Body of pancreas (tissue), 4 donors: ENCODE results near the gene LMAN2. TPM values are rescaled to one million over a fixed set of nuclear protein-coding genes. Genes with fewer than 3 reads are reported as not detected.

Source experiments
- ATAC-seq: fragments of 150-250 bp; one replicate; pipeline ENCODE4 v1.9.1; 2016
- DNase-seq, 4 donors: peaks; one replicate each; pipeline ENCODE4 v3.0.0-alpha.2; 2019
- H3K27ac ChIP-seq, 4 donors: fragments of 200-600 bp; sonication (generic); 1 replicate in 3 of 4; 2 replicates in 1 of 4; pipeline versions ENCODE4 v1.5.1 to v1.6.1; 2016 to 2019; ENCODE audit warnings: mild to moderate bottlenecking in 1 of 4, mixed read lengths in 1 of 4, moderate library complexity in 1 of 4
- H3K27me3 ChIP-seq, 2 donors: fragments of 200-600 bp; sonication (generic); one replicate each; pipeline ENCODE4 v1.6.0; 2016; ENCODE audit warnings: mild to moderate bottlenecking in 1 of 2
- H3K36me3 ChIP-seq, 2 donors: fragments of 200-600 bp; sonication (generic); replicated peaks in 1 of 2; 2 replicates each; pipeline ENCODE4 v1.5.1; 2016; ENCODE audit warnings: low read depth in 2 of 2; ENCODE audit not compliant: insufficient read depth in 1 of 2
- H3K4me1 ChIP-seq: fragments of 200-600 bp; sonication (generic); one replicate; pipeline ENCODE4 v1.6.0; 2016
- H3K4me3 ChIP-seq, 2 donors: fragments of 200-600 bp; sonication (generic); 1 replicate in 1 of 2; 2 replicates in 1 of 2; pipeline ENCODE4 v1.5.1; 2016 to 2019
- H3K9me3 ChIP-seq, 3 donors: fragments of 200-600 bp; sonication (generic); 1 replicate in 2 of 3; 2 replicates in 1 of 3; pipeline ENCODE4 v1.5.1; 2016
- POLR2A ChIP-seq, 3 donors: fragments of 450-650 bp; IDR thresholded peaks; one replicate each; pipeline ENCODE4 v1.6.1; 2016; ENCODE audit warnings: antibody characterized with exemption in 3 of 3, mild to moderate bottlenecking in 2 of 3
- WGBS, 2 donors: methylation state at CpG; one replicate each; pipeline ENCODE4 v1.1.5; 2017; 5-methylcytosine and 5-hydroxymethylcytosine counted together
- intact Hi-C: fragments of 100-400 bp; cut with DNase I; formaldehyde crosslinking; loops from one replicate; pipeline ENCODE4 v1.15.1; 2023
- total RNA-seq, 2 donors: library from RNA; depleted of rRNA; stranded (reverse); fragments of >200 nt; gene quantifications; one replicate each; pipeline ENCODE4 v1.1.0, GENCODE V29; 2016
- TF ChIP-seq, protein P1 (sequence below), 7 experiments: fragments of 450-650 bp in 4 of 7; fragments of 200-600 bp in 3 of 7; sonication (generic) in 3 of 7; IDR thresholded peaks; one replicate each; pipeline ENCODE4 v1.5.1; 2016 to 2019; ENCODE audit warnings: antibody characterized with exemption in 7 of 7

The LMAN2 gene
- total RNA-seq, 2 donors from 2014 or later = 218 to 227 TPM

DNA sequence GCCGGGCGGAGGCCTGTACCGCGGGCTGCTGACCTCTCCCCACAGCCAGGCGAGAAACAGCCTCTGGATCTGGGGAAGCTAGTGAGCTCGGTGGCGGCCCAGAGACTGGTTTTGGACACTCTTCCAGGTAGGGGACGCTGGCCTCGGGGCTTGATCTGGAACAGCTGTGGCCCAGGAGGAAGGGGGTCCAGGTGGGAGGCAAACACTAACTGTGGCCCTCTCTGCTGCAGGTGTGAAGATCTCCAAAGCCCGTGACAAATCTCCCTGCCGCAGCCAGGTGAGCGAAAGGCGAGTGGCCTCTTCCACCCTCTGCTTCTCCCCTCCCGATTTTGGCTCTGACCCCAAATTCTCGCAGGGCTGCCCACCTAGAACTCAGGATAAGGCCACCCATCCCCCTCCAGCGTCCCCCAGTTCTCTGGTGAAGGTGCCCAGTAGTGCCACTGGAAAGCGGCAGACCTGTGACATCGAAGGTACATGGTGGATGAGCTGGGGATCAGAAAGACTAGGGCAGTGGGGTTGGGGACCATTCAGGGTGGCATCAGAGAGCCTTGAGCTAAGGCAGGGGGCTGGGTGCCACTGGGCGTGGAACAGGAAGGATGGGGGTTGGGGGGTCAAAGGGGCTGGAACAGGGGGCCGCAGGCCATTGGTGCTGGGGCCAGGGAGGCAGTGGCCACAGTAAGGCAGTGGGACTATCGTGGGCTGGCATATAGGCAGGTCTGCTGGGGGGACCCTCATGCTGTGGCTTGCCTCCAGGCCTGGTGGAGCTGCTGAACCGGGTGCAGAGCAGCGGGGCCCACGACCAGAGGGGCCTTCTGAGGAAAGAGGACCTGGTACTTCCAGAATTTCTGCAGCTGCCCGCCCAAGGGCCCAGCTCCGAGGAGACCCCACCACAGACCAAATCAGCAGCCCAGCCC lies 19.9 kb upstream of the LMAN2 start:
- H3K27ac ChIP-seq = peak overlapping the region; percentile 53 to 84 (median 78)
- H3K9me3 ChIP-seq = no peaks in the 10 kb centered on the region
- H3K4me1 ChIP-seq = peaks cover 53% of the 10 kb centered on the region
- 42 to 56% methylated on average over 11 to 26 of the region's 26 CpGs for WGBS, 2 donors
- TF ChIP-seq, protein P1, sequence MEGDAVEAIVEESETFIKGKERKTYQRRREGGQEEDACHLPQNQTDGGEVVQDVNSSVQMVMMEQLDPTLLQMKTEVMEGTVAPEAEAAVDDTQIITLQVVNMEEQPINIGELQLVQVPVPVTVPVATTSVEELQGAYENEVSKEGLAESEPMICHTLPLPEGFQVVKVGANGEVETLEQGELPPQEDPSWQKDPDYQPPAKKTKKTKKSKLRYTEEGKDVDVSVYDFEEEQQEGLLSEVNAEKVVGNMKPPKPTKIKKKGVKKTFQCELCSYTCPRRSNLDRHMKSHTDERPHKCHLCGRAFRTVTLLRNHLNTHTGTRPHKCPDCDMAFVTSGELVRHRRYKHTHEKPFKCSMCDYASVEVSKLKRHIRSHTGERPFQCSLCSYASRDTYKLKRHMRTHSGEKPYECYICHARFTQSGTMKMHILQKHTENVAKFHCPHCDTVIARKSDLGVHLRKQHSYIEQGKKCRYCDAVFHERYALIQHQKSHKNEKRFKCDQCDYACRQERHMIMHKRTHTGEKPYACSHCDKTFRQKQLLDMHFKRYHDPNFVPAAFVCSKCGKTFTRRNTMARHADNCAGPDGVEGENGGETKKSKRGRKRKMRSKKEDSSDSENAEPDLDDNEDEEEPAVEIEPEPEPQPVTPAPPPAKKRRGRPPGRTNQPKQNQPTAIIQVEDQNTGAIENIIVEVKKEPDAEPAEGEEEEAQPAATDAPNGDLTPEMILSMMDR (IDR thresholded peaks at IDR 0.05) = no peak
- peak in 2 of 3 donors; percentile 14 to 33 for TF ChIP-seq POLR2A (IDR thresholded peaks at IDR 0.05)
- DNase-seq = peak in 1 of 4 donors; percentile 42
- H3K36me3 ChIP-seq = no peaks in the 10 kb centered on the region
- H3K27me3 ChIP-seq = no peaks in the 10 kb centered on the region
- peak overlapping the region in 1 of 2 donors; percentile 8 for H3K4me3 ChIP-seq
- no peak for ATAC-seq
- intact Hi-C loops = no loop called here

DNA sequence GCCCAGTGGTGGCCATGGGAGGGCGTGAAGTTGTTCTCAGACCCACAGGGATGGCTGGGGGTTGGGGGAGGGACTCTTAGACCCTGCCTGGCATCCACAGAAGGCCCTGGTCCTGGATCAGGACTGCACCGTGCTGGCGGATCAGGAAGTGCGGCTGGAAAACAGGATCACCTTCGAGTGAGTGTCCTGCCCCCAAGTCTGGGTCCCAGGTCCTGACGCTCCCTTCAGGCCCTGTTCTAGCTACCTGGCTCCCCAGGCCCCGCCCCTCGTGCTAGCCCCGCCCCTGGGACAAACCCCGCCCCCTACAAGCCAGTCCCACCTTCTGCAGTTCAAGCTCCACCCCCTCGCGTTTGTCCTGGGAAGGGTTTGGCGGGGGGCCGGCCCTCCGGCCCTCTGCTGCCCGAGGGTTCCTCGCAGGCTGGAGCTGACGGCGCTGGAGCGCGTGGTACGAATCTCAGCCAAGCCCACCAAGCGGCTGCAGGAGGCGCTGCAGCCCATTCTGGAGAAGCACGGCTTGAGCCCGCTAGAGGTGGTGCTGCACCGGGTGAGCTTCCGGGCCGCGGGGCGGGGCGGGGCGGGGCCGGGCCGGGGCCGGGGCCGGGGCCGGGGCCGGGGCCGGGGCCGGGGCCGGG lies 19.1 kb upstream of the LMAN2 start:
- Histone ChIP-seq H3K4me1 (peaks cover 61% of the 10 kb centered on the region), H3K27ac (peak overlapping the region; percentile 62 to 84 (median 78)), H3K4me3 (no peak overlapping the region), H3K9me3 (no peaks in the 10 kb centered on the region), H3K36me3 (no peaks in the 10 kb centered on the region), H3K27me3 (no peaks in the 10 kb centered on the region)
- intact Hi-C loops = no loop called here
- 9 to 24% methylated on average over 6 to 40 of the region's 42 CpGs for WGBS, 2 donors
- peak; percentile 93 to 95 (median 94) for DNase-seq
- TF ChIP-seq, protein P1 (IDR thresholded peaks at IDR 0.05) = peak; percentile 32 to 88 (median 69)
- TF ChIP-seq POLR2A (IDR thresholded peaks at IDR 0.05) = peak in 1 of 3 donors; percentile 16
- ATAC-seq = peak; percentile 73

DNA sequence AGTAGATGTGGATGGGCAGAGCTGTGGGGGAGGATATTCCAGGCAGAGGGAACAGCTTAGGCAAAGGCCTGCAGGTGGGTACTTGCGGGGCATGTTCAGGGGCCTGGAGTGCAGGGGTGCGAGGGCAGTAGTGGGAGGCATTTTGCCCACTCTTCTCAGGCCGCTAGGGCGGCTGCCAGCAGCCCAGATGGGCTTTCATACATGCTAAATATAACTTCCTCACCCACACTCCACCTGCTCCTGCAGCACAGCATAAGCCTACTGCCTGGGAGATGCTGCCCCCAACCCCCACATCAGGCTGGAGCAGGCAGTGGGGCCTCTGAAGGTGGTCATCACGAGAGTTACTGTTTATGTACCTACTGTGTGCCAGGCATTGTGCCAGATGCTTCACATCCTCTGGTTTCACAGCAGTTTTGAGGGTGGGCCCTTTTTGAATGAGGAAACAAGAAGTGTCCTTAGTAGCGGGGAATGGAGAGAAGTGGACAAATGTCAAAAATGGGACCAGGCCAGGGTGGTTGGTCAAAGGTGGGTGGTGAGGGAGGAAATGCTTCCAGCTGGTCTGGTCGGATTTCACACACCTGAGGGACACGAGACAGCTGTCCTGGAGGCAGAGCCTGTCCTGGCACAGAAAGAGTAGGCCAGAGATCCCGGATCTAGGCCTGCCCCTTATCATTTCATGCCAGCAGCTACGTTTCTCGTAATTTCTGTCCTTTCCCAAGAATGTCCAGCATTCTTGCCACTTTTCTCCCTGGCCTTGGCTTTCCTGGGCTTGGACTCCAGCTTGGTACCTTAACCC lies 18.4 kb upstream of the LMAN2 start:
- Histone ChIP-seq H3K9me3 (no peaks in the 10 kb centered on the region), H3K36me3 (no peaks in the 10 kb centered on the region), H3K27ac (peak overlapping the region; percentile 62 to 84 (median 78)), H3K4me3 (no peak overlapping the region), H3K27me3 (no peaks in the 10 kb centered on the region), H3K4me1 (peaks cover 67% of the 10 kb centered on the region)
- no peak for TF ChIP-seq POLR2A (IDR thresholded peaks at IDR 0.05)
- TF ChIP-seq, protein P1 (IDR thresholded peaks at IDR 0.05) = peak in 1 of 7 experiments; percentile 7
- ATAC-seq = no peak
- DNase-seq = peak; percentile 52 to 77 (median 74)
- intact Hi-C loops = no loop called here
- WGBS, 2 donors = 26% methylated on average over 11 of the region's 11 CpGs

DNA sequence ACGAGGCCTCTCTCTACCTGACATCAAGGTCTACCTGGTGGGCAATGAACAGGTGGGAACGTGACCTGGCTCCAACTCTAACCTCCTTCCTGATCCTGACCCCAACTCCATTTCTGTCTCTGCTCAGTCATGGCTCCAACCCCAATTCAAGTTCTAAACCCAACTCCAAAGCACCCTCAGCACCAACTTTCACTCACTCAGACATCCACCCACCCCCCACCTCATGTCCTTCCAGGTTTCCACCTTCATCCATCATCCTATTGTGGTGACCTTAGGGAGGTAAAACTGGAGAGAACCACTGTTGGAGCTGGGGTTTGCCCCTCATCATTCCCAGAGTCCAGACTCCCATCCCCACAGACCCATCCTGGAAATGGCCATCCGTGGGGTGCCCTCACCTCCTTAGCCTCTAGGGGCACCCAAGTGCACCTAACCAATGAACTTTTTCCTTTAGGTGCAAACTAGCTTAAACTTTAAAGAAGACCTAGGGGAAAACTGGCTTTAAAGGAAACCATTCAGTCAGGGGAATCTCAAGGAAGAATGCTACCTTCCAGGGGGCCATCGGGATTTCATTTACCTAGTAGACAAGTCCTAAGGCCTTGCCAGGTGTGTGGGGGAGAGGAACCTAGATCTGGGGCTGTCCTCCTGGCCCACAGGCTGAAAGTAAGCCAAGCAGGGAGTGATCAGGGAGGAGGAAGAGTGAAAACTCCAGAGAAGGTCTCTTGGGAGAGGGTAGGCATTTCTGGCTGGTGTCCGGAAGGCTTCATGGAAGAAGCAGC lies 17.6 kb upstream of the LMAN2 start:
- DNase-seq (peak; percentile 36 to 62 (median 44)), ATAC-seq (no peak)
- Histone ChIP-seq H3K36me3 (no peaks in the 10 kb centered on the region), H3K27me3 (no peaks in the 10 kb centered on the region), H3K9me3 (no peaks in the 10 kb centered on the region), H3K27ac (peak overlapping the region; percentile 62 to 84 (median 78)), H3K4me1 (peaks cover 67% of the 10 kb centered on the region), H3K4me3 (no peak overlapping the region)
- TF ChIP-seq POLR2A (IDR thresholded peaks at IDR 0.05) = no peak
- TF ChIP-seq, protein P1 (IDR thresholded peaks at IDR 0.05) = peak; percentile 25 to 70 (median 57)
- WGBS, 2 donors = 29 to 34% methylated on average over 5 of the region's 5 CpGs
- intact Hi-C loops = no loop called here
